GM21381 (cell line): ENCODE results near the gene IL36G.

ENCODE experiments used
- ATAC-seq: cut with Tn5 transposase; IDR thresholded peaks from one replicate; pipeline ENCODE4 v1.9.1; 2021; ENCODE audit warnings: mild to moderate bottlenecking, moderate library complexity; ENCODE audit not compliant: unreplicated experiment

The IL36G gene

GRCh38 chr2:112972423-112973086 is 5.3 kb upstream of the IL36G start:
- ATAC-seq, result no peak

GRCh38 chr2:112973156-112973555 is 4.7 kb upstream of the IL36G start:
- ATAC-seq, result no peak

DNA sequence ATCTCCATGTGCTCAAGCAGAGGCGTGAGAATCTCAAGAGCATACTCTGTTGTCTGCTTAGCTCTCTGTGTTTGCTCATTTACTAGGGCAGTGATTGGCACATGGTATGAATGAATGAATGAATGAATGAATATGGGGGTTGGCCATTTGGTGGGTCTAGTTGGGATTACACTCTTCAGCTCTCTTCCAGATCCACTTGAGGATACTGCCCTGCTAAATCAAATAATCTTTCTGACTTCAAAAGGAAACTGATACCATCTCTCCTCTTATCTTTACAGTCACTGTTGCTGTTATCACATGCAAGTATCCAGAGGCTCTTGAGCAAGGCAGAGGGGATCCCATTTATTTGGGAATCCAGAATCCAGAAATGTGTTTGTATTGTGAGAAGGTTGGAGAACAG is 1.9 kb downstream of the IL36G start:
- no peak for ATAC-seq

- ATAC-seq, result no peak
These were observed 2.7 kb downstream of the IL36G start for GRCh38 chr2:112980537-112980936.

DNA sequence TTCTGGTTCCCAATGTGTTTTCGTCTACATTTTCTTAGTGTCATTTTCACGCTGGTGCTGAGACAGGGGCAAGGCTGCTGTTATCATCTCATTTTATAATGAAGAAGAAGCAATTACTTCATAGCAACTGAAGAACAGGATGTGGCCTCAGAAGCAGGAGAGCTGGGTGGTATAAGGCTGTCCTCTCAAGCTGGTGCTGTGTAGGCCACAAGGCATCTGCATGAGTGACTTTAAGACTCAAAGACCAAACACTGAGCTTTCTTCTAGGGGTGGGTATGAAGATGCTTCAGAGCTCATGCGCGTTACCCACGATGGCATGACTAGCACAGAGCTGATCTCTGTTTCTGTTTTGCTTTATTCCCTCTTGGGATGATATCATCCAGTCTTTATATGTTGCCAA is 7.3 kb downstream of the IL36G start:
- ATAC-seq, result no peak

DNA sequence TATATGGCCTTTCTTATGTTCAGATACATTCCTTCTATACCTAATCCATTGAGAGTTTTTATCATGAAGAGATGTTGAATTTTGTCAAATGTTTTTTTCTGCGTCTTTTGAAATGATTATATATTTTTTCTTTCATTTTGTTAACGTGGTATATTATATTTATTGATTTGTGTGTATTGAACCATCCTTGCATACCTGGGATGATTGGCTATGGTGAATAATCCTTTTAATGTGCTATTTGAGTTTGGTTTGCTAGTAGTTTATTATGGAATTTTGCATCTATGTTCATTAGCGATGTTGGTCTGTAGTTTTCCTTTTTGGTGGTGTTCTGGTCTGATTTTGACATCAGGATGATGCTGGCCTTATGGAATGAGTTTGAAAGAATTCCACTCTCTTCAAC is 11.8 kb downstream of the IL36G start:
- no peak for ATAC-seq

DNA sequence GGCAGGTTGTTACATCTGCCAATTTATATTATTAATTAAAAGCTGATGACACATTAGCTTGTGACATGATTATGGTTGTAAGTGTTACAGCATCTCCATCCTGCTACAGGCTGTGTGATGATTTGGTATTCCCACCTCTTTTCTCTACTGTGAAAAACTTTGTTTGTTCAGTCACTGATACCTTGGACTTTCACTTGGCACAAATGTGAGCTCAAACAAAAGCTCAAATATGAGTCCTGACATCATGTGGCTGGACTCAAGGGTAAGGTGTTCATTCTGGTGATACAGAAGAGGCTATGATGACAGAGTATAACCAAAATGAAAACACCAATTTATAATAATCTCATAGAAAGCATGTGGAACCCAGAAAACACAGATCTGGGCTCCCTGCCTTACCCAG is 16.0 kb downstream of the IL36G start:
- no peak for ATAC-seq

- no peak for ATAC-seq
These were observed 16.8 kb downstream of the IL36G start for GRCh38 chr2:112994648-112995047.

DNA sequence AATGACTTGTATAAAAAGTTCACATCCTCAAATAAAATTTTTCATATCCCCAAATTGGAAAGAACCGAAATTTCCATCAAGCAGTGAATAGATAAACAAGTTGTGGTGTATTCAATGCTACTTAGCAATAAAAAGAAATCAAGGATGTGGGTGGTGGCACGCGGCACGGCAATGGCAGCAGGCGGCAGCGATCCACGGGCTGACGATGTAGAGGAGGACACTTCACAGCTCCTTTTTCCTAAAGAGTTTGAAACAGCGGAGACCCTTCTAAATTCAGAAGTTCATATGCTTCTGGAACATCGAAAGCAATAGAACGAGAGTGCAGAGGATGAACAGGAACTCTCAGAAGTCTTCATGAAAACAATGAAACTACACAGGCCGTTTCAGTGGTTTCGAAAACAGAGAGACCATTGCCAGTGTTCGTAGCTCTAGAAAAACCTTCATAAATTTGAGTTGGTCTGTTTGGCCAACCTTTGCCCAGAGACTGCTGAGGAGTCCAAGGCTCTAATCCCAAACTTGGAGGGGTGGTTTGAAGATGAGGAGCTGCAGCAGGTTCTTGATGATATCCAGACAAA is 17.6 kb downstream of the IL36G start:
- no peak for ATAC-seq

DNA sequence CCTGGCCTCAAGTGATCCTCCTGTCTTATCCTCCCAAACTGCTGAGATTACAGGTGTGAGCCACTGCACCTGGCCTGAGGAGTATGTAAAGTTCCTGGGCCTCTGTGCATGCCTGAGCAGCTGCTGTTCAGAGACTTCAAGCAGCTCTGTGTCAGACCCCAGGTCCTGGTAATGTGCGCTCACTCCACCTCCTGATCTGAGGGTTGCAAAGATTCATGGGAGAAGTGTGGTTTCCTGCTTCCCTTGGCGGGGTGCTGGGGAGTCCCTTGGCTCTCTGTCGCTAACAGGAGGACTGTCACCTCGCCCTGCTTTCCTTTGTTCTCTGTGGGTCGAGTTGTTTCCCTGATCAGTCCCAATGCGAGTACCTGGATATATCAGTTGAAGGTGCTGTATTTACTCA is 18.8 kb downstream of the IL36G start:
- no peak for ATAC-seq

DNA sequence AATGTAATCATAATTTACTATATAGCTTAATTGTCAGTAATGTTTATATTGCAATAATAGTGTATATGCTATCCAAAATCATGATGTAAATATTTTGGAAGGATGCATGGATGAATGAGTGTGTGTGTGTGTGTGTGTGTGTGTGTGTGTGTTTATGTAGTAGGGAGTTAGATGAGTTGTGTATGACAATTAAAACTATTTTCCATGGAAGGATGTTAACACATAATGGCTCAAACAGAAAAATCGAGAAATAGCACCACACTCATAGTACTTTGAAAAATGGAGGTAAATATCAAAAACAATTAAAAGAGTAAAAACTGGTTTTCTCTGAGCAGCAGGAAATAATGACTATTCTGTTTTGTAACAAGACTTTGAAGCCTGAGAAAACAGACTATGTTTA is 19.3 kb downstream of the IL36G start:
- ATAC-seq, result no peak

DNA sequence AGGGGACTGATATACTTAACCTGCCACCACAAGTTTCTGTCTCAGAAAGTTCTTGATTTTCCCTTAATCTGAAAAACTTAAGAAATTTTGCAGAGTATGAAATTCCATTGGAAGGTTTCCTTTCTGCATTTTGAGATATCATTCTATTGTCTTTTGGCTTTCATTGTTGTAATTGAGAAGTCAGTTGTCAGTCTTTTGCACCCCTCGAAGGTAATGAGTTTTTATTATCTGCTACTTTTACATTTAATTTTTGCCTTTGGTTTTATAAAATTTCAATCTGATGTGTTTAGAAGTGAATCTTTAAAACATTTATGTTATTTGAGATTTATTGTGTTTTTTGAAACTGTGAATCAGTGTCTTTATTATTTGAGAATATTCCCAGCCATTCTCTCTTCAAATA is 22.6 kb downstream of the IL36G start:
- no peak for ATAC-seq

DNA sequence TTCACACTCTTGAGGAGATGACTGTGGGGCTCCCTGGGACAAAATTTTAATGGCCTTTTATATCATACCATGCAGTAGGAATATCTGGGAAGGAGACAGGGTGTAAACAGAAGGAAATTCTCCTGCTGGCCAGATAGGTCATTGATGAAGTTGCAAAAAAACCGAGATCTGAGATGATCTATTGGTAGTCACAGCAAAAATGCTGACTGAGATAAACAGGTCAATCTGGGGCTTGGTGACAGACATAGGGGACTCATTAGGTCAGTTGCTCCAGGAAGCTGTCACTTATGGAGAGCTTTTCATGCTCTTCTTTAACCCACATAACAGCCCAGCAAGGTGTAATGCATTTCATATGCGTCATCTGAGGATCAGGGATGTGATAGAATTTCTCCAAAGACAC is 24.9 kb downstream of the IL36G start:
- ATAC-seq, result no peak

GRCh38 chr2:113005030-113005509 is 27.3 kb downstream of the IL36G start, which contains the start of gene IL36A:
IL36A (plus strand) TSS chr2:113005459; CDS start chr2:113005872, 413 bp downstream.
- ATAC-seq, result no peak

DNA sequence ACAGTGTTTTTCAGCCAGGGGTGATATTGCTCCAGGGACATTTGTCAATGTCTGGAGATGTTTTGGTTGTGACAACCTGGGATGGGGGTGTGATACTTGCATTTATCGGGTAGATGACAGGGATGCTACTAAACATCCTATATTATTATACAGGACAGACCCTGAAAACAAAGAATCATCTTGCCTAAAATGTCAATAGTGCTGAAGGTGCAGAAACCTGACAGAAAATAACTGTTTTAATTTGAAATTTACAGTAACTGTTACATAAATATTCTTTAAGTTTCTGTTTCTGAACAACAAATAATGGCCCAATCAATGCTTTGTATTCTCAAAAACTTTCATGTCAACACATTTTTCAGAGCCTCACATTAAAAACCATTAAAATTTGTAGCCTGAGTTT is 29.4 kb downstream of the IL36G start:
- ATAC-seq, result no peak

DNA sequence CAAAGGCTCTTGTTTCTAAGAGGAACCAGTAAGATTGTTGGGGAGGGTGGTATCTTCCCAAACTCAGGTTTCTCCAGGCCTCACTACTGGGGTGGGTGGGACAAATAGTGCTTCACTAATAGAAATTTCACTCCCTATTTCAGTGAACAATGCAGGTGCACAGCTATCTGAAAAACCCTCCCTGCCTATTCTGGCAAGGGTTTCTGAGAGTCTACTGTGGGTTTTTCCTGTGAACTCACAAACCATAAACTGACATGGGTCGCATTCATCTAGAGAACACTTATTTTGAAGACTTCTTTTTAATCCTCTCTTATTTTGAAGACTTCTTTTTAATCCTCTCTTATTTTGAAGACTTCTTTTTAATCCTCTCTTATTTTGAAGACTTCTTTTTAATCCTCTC is 31.8 kb downstream of the IL36G start:
- no peak for ATAC-seq

DNA sequence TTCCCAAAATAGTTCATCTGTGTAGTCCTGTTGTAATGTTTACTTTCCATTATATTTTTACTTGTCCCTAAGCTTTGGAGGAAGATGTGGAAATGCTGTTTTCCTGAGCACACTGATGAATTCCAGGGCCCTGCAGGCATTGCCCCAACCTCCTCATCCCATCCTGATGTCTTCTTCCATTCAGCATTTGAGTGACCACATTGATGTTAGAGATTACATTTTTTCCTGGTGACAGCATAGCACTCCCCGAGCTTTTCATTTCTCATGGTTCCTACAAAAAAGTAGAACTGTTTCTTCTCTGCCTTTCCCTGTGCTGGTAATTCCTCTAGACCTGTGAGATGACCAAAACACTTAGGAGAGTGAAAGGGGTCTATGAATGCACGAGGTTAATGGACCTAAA is 32.3 kb downstream of the IL36G start:
- no peak for ATAC-seq

DNA sequence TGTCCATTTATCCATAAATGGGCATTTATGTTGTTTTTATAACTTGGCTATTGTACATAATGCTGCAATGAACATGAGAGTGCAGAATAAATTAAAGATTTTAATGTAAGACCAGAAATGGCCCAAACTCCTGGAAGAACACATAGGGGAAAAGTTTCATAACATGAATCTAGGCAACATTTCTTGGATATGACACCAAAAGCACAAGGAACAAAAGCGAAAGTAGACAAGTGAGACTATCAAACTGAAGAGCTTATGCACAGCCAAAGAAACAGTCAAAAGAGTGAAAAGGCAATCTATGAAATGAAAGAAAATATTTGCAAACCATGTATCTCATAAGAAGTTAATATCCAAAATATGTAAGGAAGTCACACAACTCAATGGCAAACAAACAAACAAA is 33.3 kb downstream of the IL36G start:
- ATAC-seq, result no peak

DNA sequence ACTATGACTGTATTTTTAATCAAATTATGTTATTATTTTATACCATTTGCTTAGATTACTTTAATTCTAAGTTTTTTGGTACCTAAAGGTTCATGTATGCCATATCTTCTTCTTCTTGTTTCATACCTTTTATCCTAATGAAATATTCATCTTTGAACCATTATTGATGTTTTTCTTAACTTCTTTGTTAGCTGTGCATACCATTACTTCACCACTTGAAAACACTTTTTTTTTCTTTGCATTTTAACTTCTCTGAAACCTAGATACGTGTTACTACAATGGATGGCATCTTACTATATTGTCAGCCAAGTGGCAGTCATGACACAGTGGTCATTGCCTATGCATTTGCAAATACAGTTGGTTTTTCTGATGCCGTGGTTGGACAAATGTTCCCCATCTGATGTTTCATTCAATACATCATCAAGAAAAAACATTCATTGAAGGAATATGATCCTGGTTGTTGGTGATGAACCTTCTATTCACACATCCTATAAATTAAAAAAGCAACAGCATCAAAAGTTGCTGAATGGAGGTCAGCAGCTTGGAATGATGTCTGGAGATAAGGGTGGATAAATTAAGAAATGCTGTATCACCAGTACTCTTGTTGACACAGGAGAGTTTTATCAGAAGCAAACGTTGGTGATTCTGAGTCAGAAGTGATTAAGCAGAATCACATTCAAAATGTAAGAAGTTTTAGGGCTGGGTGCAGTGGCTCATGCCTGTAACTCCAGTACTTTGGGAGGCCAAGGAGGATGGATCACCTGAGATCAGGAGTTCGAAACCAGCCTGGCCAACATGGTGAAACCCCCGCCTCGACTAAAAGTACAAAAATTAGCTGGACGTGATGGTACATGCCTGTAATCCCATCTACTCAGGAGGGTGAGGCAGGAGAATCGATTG is 34.9 kb downstream of the IL36G start:
- no peak for ATAC-seq

DNA sequence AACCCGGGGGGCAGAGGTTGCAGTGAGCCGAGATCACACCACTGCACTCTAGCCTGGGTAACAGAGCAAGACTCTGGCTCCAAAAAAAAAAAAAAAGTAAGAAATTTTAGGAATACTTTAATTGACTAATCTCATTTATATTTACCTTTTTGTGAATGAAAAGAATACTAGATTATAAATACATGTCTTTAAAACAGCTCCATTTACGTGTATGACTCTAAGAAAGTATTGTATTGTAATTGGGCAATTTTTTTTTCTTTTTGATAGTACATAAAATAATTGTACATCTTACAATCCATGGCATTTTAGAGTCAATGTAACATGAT is 35.5 kb downstream of the IL36G start:
- ATAC-seq, result no peak

- ATAC-seq, result no peak
These were observed 36.3 kb downstream of the IL36G start for GRCh38 chr2:113014067-113014466.

- ATAC-seq, result no peak
These were observed 37.2 kb downstream of the IL36G start for GRCh38 chr2:113015042-113015441.
